OCI-M2 (cell line): Measurements from ENCODE around the gene PTGDS.

ENCODE experiments used
- DNase-seq: peaks from one replicate; lab custom pipeline; 2025; ENCODE audit not compliant: unreplicated experiment; lab: John Stamatoyannopoulos, UW

Gene PTGDS

GRCh38 chr9:137007108-137007815 lies 30.0 kb downstream of the PTGDS start:
- DNase-seq, result no peak

- no peak for DNase-seq
Observed at GRCh38 chr9:137007816-137008270, 30.5 kb downstream of the PTGDS start.

- no peak for DNase-seq
Observed at GRCh38 chr9:137008312-137008711, 31.0 kb downstream of the PTGDS start.

- no peak for DNase-seq
Observed at GRCh38 chr9:137009217-137009616, 31.9 kb downstream of the PTGDS start.

GRCh38 chr9:137009938-137010732 lies 32.8 kb downstream of the PTGDS start:
- no peak for DNase-seq

- no peak for DNase-seq
Observed at GRCh38 chr9:137011156-137011555, 33.9 kb downstream of the PTGDS start.

GRCh38 chr9:137011907-137012675 lies 34.8 kb downstream of the PTGDS start:
- DNase-seq, result no peak

GRCh38 chr9:137012694-137013570 lies 35.6 kb downstream of the PTGDS start:
- no peak for DNase-seq

- no peak for DNase-seq
Observed at GRCh38 chr9:137013571-137013940, 36.3 kb downstream of the PTGDS start.

- no peak for DNase-seq
Observed at GRCh38 chr9:137014166-137014565, 36.9 kb downstream of the PTGDS start.

GRCh38 chr9:137014776-137015539 lies 37.7 kb downstream of the PTGDS start:
- DNase-seq, result no peak

- no peak for DNase-seq
Observed at GRCh38 chr9:137015540-137015930, 38.2 kb downstream of the PTGDS start.

GRCh38 chr9:137015976-137016375 lies 38.7 kb downstream of the PTGDS start:
- DNase-seq, result no peak

- DNase-seq, result no peak
Observed at GRCh38 chr9:137016436-137016835, 39.1 kb downstream of the PTGDS start.

- no peak for DNase-seq
Observed at GRCh38 chr9:137017071-137017470, 39.8 kb downstream of the PTGDS start.

- DNase-seq, result no peak
Observed at GRCh38 chr9:137017791-137018497, 40.6 kb downstream of the PTGDS start.

GRCh38 chr9:137018761-137019559 lies 41.7 kb downstream of the PTGDS start:
- DNase-seq, result no peak

- no peak for DNase-seq
Observed at GRCh38 chr9:137019891-137020683, 42.8 kb downstream of the PTGDS start.
